IMR-90 (cell line): ENCODE results near the gene TOR1AIP2. TPM values are rescaled to one million over a fixed set of nuclear protein-coding genes. Genes with fewer than 3 reads are reported as not detected.

ENCODE experiments used
- ATAC-seq: fragments of 200-7000 bp; cut with Tn5 transposase; 2 replicates; pipeline ENCODE4 v1.9.1; 2020; ENCODE audit warnings: low read depth, mild to moderate bottlenecking, moderate library complexity
- BruUV-seq: library from RNA; stranded (reverse); fragments of 400-500 nt; replicated peaks from 2 replicates; lab custom pipeline; 2021; lab: Mats Ljungman, UMichigan
- CTCF ChIA-PET: fragments of 300-600 bp; formaldehyde crosslinking; extraction: SDS; loops from one replicate; lab custom pipeline; 2021; ENCODE audit warnings: antibody characterized with exemption; lab: Yijun Ruan, JAX
- POLR2A ChIA-PET: fragments of 300-600 bp; sonication (Branson Sonifier 250); formaldehyde crosslinking; loops from one replicate; lab custom pipeline; 2022; ENCODE audit warnings: antibody characterized with exemption; ENCODE audit not compliant: unreplicated experiment; lab: Charles Lee
- DNase-seq: peaks from one replicate; pipeline ENCODE4 v3.0.0; 2013
- H2AFZ ChIP-seq: replicated peaks from 2 replicates; pipeline ENCODE3; 2013; ENCODE audit warnings: low read length, mild to moderate bottlenecking; ENCODE audit not compliant: poor library complexity
- H2AK5ac ChIP-seq: 2 replicates; pipeline ENCODE4 v1.6.1; 2013; ENCODE audit warnings: low read depth, low read length, inconsistent platforms
- H2AK9ac ChIP-seq: replicated peaks from 2 replicates; pipeline ENCODE3; 2013; ENCODE audit warnings: mild to moderate bottlenecking, low read depth, low read length, moderate library complexity; ENCODE audit not compliant: poor library complexity
- H2BK120ac ChIP-seq: 2 replicates; pipeline ENCODE4 v1.6.1; 2013; ENCODE audit warnings: low read depth, low read length, inconsistent platforms
- H2BK15ac ChIP-seq: 3 replicates; pipeline ENCODE4 v1.6.1; 2013; ENCODE audit warnings: low read depth, low read length, inconsistent platforms
- H2BK20ac ChIP-seq: 2 replicates; pipeline ENCODE4 v1.6.1; 2013; ENCODE audit warnings: low read depth, mild to moderate bottlenecking, inconsistent platforms, low read length, moderate library complexity
- H2BK5ac ChIP-seq: 2 replicates; pipeline ENCODE4 v1.6.1; 2013; ENCODE audit warnings: mild to moderate bottlenecking, low read depth, low read length, inconsistent platforms; ENCODE audit not compliant: poor library complexity, severe bottlenecking
- H3K14ac ChIP-seq: replicated peaks from 2 replicates; pipeline ENCODE4 v1.6.1; 2013; ENCODE audit warnings: low read depth, low read length, inconsistent platforms
- H3K18ac ChIP-seq: 2 replicates; pipeline ENCODE4 v1.6.1; 2013; ENCODE audit warnings: low read depth, low read length, control low read depth
- H3K23ac ChIP-seq: 2 replicates; pipeline ENCODE4 v1.6.1; 2013; ENCODE audit warnings: low read depth, low read length, inconsistent platforms
- H3K27ac ChIP-seq: 2 replicates; pipeline ENCODE4 v1.5.1; 2013; ENCODE audit warnings: mild to moderate bottlenecking, control low read depth, low read length; ENCODE audit not compliant: insufficient read depth
- H3K27me3 ChIP-seq: 2 replicates; pipeline ENCODE4 v1.6.1; 2013; ENCODE audit warnings: low read length; ENCODE audit not compliant: control insufficient read depth, insufficient read depth
- H3K36me3 ChIP-seq: 2 replicates; pipeline ENCODE4 v1.6.1; 2013; ENCODE audit warnings: low read length, mixed read lengths; ENCODE audit not compliant: control insufficient read depth, insufficient read depth
- H3K4ac ChIP-seq: 2 replicates; pipeline ENCODE4 v1.6.1; 2013; ENCODE audit warnings: low read depth, low read length, inconsistent platforms
- H3K4me1 ChIP-seq: 2 replicates; pipeline ENCODE4 v1.6.1; 2013; ENCODE audit warnings: low read length, mixed read lengths; ENCODE audit not compliant: control insufficient read depth, insufficient read depth
- H3K4me2 ChIP-seq: 2 replicates; pipeline ENCODE4 v1.6.1; 2013; ENCODE audit warnings: low read depth, mild to moderate bottlenecking, control low read depth, low read length, moderate library complexity
- H3K4me3 ChIP-seq: 2 replicates; pipeline ENCODE4 v1.5.1; 2013; ENCODE audit warnings: low read depth, mild to moderate bottlenecking, control low read depth, low read length, moderate library complexity; ENCODE audit not compliant: insufficient read depth
- H3K56ac ChIP-seq: 2 replicates; pipeline ENCODE4 v1.6.1; 2013; ENCODE audit warnings: low read length, inconsistent platforms; ENCODE audit not compliant: insufficient read depth; ENCODE audit errors: extremely low read depth
- H3K79me1 ChIP-seq, 2 experiments: 2 replicates each; pipeline ENCODE4 v1.6.1; 2013; ENCODE audit warnings: low read length in 2 of 2, inconsistent platforms in 1 of 2, low read depth in 1 of 2
- H3K9ac ChIP-seq: 2 replicates; pipeline ENCODE4 v1.6.1; 2013; ENCODE audit warnings: low read depth, low read length, control low read depth
- H3K9me1 ChIP-seq: 2 replicates; pipeline ENCODE4 v1.6.1; 2013; ENCODE audit warnings: low read length, inconsistent platforms; ENCODE audit not compliant: insufficient read depth
- H3K9me3 ChIP-seq: 2 replicates; pipeline ENCODE4 v1.6.1; 2013; ENCODE audit warnings: low read length; ENCODE audit not compliant: control insufficient read depth, insufficient read depth
- H4K20me1 ChIP-seq: 2 replicates; pipeline ENCODE4 v1.6.1; 2013; ENCODE audit warnings: low read length, inconsistent platforms; ENCODE audit not compliant: insufficient read depth
- H4K5ac ChIP-seq: 2 replicates; pipeline ENCODE4 v1.6.1; 2013; ENCODE audit warnings: mild to moderate bottlenecking, low read depth, low read length, control low read depth
- H4K8ac ChIP-seq, 2 experiments: 2 replicates each; pipeline ENCODE4 v1.6.1; 2013; ENCODE audit warnings: low read depth in 2 of 2, low read length in 2 of 2, control low read depth in 1 of 2, inconsistent platforms in 1 of 2
- H4K91ac ChIP-seq: 2 replicates; pipeline ENCODE4 v1.6.1; 2013; ENCODE audit warnings: low read depth, low read length, inconsistent platforms; ENCODE audit not compliant: insufficient read depth
- BHLHE40 ChIP-seq: fragments of 150-350 bp; IDR thresholded peaks from 2 replicates; pipeline ENCODE4 v1.6.1; 2016; ENCODE audit warnings: mild to moderate bottlenecking, low read depth, low read length
- CEBPB ChIP-seq: IDR thresholded peaks from 2 replicates; pipeline ENCODE4 v1.6.1; 2012; ENCODE audit warnings: low read depth, low read length, improper control_type of control experiment
- CHD1 ChIP-seq: IDR thresholded peaks from 2 replicates; pipeline ENCODE4 v1.6.1; 2012; ENCODE audit warnings: low read depth, low read length, improper control_type of control experiment
- FOS ChIP-seq: fragments of 150-350 bp; IDR thresholded peaks from 2 replicates; pipeline ENCODE4 v1.6.1; 2016; ENCODE audit warnings: low read depth, low read length
- MAFK ChIP-seq: IDR thresholded peaks from 2 replicates; pipeline ENCODE4 v1.6.1; 2012; ENCODE audit warnings: low read depth, low read length, improper control_type of control experiment
- MAZ ChIP-seq: IDR thresholded peaks from 2 replicates; pipeline ENCODE4 v1.6.1; 2012; ENCODE audit warnings: low read depth, mild to moderate bottlenecking, low read length, improper control_type of control experiment, moderate library complexity, borderline replicate concordance
- MXI1 ChIP-seq: IDR thresholded peaks from 2 replicates; pipeline ENCODE4 v1.6.1; 2012; ENCODE audit warnings: low read depth, mild to moderate bottlenecking, low read length, moderate library complexity, borderline replicate concordance
- NFE2L2 ChIP-seq: fragments of 150-350 bp; IDR thresholded peaks from 2 replicates; pipeline ENCODE4 v1.6.1; 2016; ENCODE audit warnings: low read depth, mild to moderate bottlenecking, low read length
- POLR2A ChIP-seq: IDR thresholded peaks from 2 replicates; pipeline ENCODE4 v1.6.1; 2012; ENCODE audit warnings: mild to moderate bottlenecking, low read depth, low read length
- RAD21 ChIP-seq: IDR thresholded peaks from 2 replicates; pipeline ENCODE4 v1.6.1; 2012; ENCODE audit warnings: low read length, improper control_type of control experiment
- RCOR1 ChIP-seq: IDR thresholded peaks from 2 replicates; pipeline ENCODE4 v1.6.1; 2012; ENCODE audit warnings: mild to moderate bottlenecking, low read length, improper control_type of control experiment; ENCODE audit not compliant: insufficient replicate concordance
- RFX5 ChIP-seq: IDR thresholded peaks from 2 replicates; pipeline ENCODE4 v1.8.0; 2012; ENCODE audit warnings: low read depth, mild to moderate bottlenecking, low read length, moderate library complexity
- SMC3 ChIP-seq: fragments of 150-350 bp; IDR thresholded peaks from 2 replicates; pipeline ENCODE4 v1.6.1; 2016; ENCODE audit warnings: low read depth, mild to moderate bottlenecking, antibody characterized with exemption, low read length, moderate library complexity
- USF2 ChIP-seq: fragments of 150-350 bp; IDR thresholded peaks from 2 replicates; pipeline ENCODE4 v1.6.1; 2017; ENCODE audit warnings: mild to moderate bottlenecking, antibody characterized with exemption, low read length, low read depth
- dilution Hi-C: fragments of 300-500 bp; cut with HindIII; formaldehyde crosslinking; loops from one replicate; pipeline ENCODE4 v1.14.3; 2018; ENCODE audit warnings: low sequenced_read_pairs; ENCODE audit not compliant: unreplicated experiment
- in situ Hi-C: fragments of 300-500 bp; cut with MboI; formaldehyde crosslinking; loops from 3 replicates; pipeline ENCODE4 v1.14.3; 2019; ENCODE audit warnings: low sequenced_read_pairs, inconsistent platforms, mixed read lengths
- intact Hi-C: fragments of 100-400 bp; cut with micrococcal nuclease; formaldehyde crosslinking; loops from 2 replicates; pipeline ENCODE4 v1.10.0; 2022
- polyA plus RNA-seq, 3 experiments: library from polyadenylated mRNA; depleted of rRNA; stranded (reverse); fragments of >200 nt; gene quantifications; 2 replicates each; pipeline ENCODE4 v1.2.3, GENCODE V29; 2012; ENCODE audit warnings: low replicate concordance in 1 of 3
- total RNA-seq: library from RNA; depleted of rRNA; stranded (reverse); fragments of >200 nt; gene quantifications from 2 replicates; pipeline ENCODE4 v1.2.3, GENCODE V29; 2012
- TF ChIP-seq, protein P1 (sequence below): conservative IDR thresholded peaks from 2 replicates; pipeline ENCODE4 v1.5.1; 2012; ENCODE audit warnings: mild to moderate bottlenecking, low read depth, low read length, improper control_type of control experiment
- TF ChIP-seq, protein P2 (sequence below): fragments of 150-350 bp; IDR thresholded peaks from 2 replicates; pipeline ENCODE4 v1.6.1; 2016; ENCODE audit warnings: low read depth, mild to moderate bottlenecking, low read length, moderate library complexity, borderline replicate concordance

TOR1AIP2 gene
- total and polyA plus RNA-seq, 2 of the 4 experiments (the other 2 are of a cell fraction), result 20.7 to 85.0 TPM

GRCh38 chr1:179923029-179923428, 45.4 kb upstream of the TOR1AIP2 start:
- no peak overlapping the region for H2AFZ ChIP-seq
- H3K23ac ChIP-seq, result no peak overlapping the region
- no peak overlapping the region for H2BK120ac ChIP-seq
- peaks cover 6% of the 10 kb centered on the region for H3K36me3 ChIP-seq
- no peaks in the 10 kb centered on the region for H3K27me3 ChIP-seq
- DNase-seq (no peak), ATAC-seq (no peak)
- in situ Hi-C loops, result no loop called here
- no peak overlapping the region for H3K27ac ChIP-seq
- no peaks in the 10 kb centered on the region; the same call in 1 of the 2 replicates for H3K9me1 ChIP-seq
- no peaks in the 10 kb centered on the region for H4K20me1 ChIP-seq
- H2AK5ac ChIP-seq, result no peak overlapping the region
- no peak overlapping the region for H3K4me2 ChIP-seq
- H2BK20ac ChIP-seq, result no peak overlapping the region
- intact Hi-C loops, result loop anchor here (5.0 kb wide), 1 partner anchor 81 kb away; no protein-coding TSS in a partner anchor
- H3K4me3 ChIP-seq, result no peak overlapping the region
- no peak overlapping the region for H3K14ac ChIP-seq
- H2BK5ac ChIP-seq, result no peak overlapping the region
- no peak overlapping the region for H2AK9ac ChIP-seq
- H3K18ac ChIP-seq, result no peak overlapping the region
- no peak overlapping the region for H3K4ac ChIP-seq
- dilution Hi-C loops, result no loop called here
- no peak overlapping the region for H2BK15ac ChIP-seq
- H4K8ac ChIP-seq, result no peak overlapping the region
- H3K9ac ChIP-seq, result no peak overlapping the region
- POLR2A ChIA-PET, result no interaction called here
- no TSS peak for BruUV-seq
- H3K9me3 ChIP-seq, result no peaks in the 10 kb centered on the region
- H3K56ac ChIP-seq, result no peak overlapping the region
- no peaks in the 10 kb centered on the region for H3K79me1 ChIP-seq
- no peak for TF ChIP-seq FOS
- TF ChIP-seq, protein P1, sequence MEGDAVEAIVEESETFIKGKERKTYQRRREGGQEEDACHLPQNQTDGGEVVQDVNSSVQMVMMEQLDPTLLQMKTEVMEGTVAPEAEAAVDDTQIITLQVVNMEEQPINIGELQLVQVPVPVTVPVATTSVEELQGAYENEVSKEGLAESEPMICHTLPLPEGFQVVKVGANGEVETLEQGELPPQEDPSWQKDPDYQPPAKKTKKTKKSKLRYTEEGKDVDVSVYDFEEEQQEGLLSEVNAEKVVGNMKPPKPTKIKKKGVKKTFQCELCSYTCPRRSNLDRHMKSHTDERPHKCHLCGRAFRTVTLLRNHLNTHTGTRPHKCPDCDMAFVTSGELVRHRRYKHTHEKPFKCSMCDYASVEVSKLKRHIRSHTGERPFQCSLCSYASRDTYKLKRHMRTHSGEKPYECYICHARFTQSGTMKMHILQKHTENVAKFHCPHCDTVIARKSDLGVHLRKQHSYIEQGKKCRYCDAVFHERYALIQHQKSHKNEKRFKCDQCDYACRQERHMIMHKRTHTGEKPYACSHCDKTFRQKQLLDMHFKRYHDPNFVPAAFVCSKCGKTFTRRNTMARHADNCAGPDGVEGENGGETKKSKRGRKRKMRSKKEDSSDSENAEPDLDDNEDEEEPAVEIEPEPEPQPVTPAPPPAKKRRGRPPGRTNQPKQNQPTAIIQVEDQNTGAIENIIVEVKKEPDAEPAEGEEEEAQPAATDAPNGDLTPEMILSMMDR, result no peak
- no peak for TF ChIP-seq POLR2A
- TF ChIP-seq, protein P2, sequence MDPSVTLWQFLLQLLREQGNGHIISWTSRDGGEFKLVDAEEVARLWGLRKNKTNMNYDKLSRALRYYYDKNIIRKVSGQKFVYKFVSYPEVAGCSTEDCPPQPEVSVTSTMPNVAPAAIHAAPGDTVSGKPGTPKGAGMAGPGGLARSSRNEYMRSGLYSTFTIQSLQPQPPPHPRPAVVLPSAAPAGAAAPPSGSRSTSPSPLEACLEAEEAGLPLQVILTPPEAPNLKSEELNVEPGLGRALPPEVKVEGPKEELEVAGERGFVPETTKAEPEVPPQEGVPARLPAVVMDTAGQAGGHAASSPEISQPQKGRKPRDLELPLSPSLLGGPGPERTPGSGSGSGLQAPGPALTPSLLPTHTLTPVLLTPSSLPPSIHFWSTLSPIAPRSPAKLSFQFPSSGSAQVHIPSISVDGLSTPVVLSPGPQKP, result no peak
- TF ChIP-seq SMC3, result no peak
- TF ChIP-seq USF2, result no peak
- no peak for TF ChIP-seq MAFK
- no peak for TF ChIP-seq RCOR1
- TF ChIP-seq CEBPB, result no peak
- TF ChIP-seq CHD1, result no peak
- no peak for TF ChIP-seq RAD21
- no peak for TF ChIP-seq MXI1
- no peak for TF ChIP-seq NFE2L2
- TF ChIP-seq RFX5, result no peak
- TF ChIP-seq BHLHE40, result no peak
- TF ChIP-seq MAZ, result no peak
- CTCF ChIA-PET, result interaction anchor here (1.0 kb wide), 1 partner anchor 8 kb away, joined by 3 read pairs; no protein-coding TSS in a partner anchor
- H3K4me1 ChIP-seq, result peaks cover 3% of the 10 kb centered on the region
- no peak overlapping the region for H4K5ac ChIP-seq
- no peak overlapping the region for H4K91ac ChIP-seq
